ENCODE measurements around the gene COL4A1. TPM values are rescaled to one million over a fixed set of nuclear protein-coding genes. Genes with fewer than 3 reads are reported as not detected.

COL4A1 gene
- polyA plus RNA-seq, 2 of the 4 experiments (the other 2 are of a cell fraction): 23.8 to 71.3 TPM

DNA sequence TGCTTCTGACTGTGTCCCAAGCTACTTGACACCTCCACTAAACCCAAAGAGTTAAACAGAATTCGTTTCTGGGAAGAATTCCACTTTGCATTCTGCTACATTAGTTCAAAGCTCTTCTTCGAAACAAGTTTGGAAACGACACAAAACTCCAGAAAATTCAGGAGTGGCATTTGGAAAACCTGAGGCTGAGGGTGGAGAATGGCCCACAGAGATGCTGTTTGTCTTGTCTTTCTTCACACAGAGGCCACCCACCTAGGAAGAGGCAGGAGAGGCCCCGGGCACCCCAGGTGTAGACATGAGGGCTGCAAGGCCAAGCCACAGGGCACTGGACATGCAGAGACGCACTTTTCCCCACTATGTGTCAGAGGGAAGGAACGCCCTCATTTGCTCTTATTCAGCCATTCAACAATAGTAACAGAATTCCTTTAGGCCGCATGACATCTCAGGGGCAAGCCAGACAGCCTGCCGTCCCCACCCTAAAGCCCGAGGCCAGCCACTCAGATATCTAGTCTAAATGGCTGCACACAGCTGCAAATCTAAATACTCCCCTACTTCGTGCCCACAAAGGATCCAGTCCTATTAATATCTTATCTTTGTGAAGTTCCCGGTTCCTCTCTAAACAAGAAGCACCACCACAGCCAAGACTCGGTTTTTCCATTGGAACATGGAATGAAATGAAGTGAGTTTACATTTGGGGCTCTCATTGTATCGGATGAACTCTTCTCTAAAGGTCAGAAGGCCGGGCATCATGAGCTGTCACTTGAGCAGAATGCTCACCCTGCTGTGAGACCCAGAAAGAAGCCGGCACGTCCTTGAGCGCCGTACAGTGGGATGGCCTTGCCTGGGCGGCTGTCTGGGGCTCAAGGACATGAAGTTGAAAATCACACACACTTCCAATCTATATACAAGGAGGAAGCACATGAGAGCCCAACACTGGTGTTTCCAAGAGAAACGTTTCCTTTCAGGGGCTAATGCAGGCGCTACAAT lies 19.8 kb downstream of the COL4A1 start:
- no peak overlapping the region for H3K27ac ChIP-seq
- no peak overlapping the region for H3K4me3 ChIP-seq
- ATAC-seq: no peak
- FAIRE-seq: no peak
- TF ChIP-seq ESRRA (IDR thresholded peaks at IDR 0.05; ENCODE audit: borderline replicate concordance, low read length): no peak
- TF ChIP-seq BHLHE40 (IDR thresholded peaks at IDR 0.05; ENCODE audit: low read depth, low read length): no peak
- TF ChIP-seq EHMT2 (IDR thresholded peaks at IDR 0.05; ENCODE audit: low read depth): no peak
- TF ChIP-seq SREBF2 (IDR thresholded peaks at IDR 0.05): no peak
- TF ChIP-seq POLR2A (IDR thresholded peaks at IDR 0.05; ENCODE audit: low read length): no peak
- TF ChIP-seq, protein P1, sequence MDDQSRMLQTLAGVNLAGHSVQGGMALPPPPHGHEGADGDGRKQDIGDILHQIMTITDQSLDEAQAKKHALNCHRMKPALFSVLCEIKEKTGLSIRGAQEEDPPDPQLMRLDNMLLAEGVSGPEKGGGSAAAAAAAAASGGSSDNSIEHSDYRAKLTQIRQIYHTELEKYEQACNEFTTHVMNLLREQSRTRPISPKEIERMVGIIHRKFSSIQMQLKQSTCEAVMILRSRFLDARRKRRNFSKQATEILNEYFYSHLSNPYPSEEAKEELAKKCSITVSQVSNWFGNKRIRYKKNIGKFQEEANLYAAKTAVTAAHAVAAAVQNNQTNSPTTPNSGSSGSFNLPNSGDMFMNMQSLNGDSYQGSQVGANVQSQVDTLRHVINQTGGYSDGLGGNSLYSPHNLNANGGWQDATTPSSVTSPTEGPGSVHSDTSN (IDR thresholded peaks at IDR 0.05): no peak
- no peak for TF ChIP-seq NFE2L2 (conservative IDR thresholded peaks at IDR 0.05; ENCODE audit: low read length)
- TF ChIP-seq HDAC2 (IDR thresholded peaks at IDR 0.05): no peak
- TF ChIP-seq, protein P2, sequence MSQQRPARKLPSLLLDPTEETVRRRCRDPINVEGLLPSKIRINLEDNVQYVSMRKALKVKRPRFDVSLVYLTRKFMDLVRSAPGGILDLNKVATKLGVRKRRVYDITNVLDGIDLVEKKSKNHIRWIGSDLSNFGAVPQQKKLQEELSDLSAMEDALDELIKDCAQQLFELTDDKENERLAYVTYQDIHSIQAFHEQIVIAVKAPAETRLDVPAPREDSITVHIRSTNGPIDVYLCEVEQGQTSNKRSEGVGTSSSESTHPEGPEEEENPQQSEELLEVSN (IDR thresholded peaks at IDR 0.05; ENCODE audit: borderline replicate concordance, low read depth): no peak
- no peak for TF ChIP-seq HOXB13 (CRISPR knock-in tag; IDR thresholded peaks at IDR 0.05; ENCODE audit: low read depth)
- TF ChIP-seq RFX5 (IDR thresholded peaks at IDR 0.05): no peak
- TF ChIP-seq, protein P3, sequence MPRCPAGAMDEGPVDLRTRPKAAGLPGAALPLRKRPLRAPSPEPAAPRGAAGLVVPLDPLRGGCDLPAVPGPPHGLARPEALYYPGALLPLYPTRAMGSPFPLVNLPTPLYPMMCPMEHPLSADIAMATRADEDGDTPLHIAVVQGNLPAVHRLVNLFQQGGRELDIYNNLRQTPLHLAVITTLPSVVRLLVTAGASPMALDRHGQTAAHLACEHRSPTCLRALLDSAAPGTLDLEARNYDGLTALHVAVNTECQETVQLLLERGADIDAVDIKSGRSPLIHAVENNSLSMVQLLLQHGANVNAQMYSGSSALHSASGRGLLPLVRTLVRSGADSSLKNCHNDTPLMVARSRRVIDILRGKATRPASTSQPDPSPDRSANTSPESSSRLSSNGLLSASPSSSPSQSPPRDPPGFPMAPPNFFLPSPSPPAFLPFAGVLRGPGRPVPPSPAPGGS (IDR thresholded peaks at IDR 0.05): no peak
- no peak for TF ChIP-seq FOSL2 (IDR thresholded peaks at IDR 0.05)
- no peak for TF ChIP-seq FOSL2 (CRISPR knock-in tag; IDR thresholded peaks at IDR 0.05)
- TF ChIP-seq ZFP36 (IDR thresholded peaks at IDR 0.05; ENCODE audit: borderline replicate concordance, partially characterized antibody): no peak
- TF ChIP-seq CEBPB (IDR thresholded peaks at IDR 0.05): no peak
- TF ChIP-seq RCOR1 (IDR thresholded peaks at IDR 0.05; ENCODE audit: low read depth, low read length): no peak
- no peak for TF ChIP-seq ZSCAN20 (CRISPR knock-in tag; IDR thresholded peaks at IDR 0.05)
- TF ChIP-seq, protein P4, sequence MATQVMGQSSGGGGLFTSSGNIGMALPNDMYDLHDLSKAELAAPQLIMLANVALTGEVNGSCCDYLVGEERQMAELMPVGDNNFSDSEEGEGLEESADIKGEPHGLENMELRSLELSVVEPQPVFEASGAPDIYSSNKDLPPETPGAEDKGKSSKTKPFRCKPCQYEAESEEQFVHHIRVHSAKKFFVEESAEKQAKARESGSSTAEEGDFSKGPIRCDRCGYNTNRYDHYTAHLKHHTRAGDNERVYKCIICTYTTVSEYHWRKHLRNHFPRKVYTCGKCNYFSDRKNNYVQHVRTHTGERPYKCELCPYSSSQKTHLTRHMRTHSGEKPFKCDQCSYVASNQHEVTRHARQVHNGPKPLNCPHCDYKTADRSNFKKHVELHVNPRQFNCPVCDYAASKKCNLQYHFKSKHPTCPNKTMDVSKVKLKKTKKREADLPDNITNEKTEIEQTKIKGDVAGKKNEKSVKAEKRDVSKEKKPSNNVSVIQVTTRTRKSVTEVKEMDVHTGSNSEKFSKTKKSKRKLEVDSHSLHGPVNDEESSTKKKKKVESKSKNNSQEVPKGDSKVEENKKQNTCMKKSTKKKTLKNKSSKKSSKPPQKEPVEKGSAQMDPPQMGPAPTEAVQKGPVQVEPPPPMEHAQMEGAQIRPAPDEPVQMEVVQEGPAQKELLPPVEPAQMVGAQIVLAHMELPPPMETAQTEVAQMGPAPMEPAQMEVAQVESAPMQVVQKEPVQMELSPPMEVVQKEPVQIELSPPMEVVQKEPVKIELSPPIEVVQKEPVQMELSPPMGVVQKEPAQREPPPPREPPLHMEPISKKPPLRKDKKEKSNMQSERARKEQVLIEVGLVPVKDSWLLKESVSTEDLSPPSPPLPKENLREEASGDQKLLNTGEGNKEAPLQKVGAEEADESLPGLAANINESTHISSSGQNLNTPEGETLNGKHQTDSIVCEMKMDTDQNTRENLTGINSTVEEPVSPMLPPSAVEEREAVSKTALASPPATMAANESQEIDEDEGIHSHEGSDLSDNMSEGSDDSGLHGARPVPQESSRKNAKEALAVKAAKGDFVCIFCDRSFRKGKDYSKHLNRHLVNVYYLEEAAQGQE (IDR thresholded peaks at IDR 0.05): no peak
- H3K9me3 ChIP-seq: no peaks in the 10 kb centered on the region
- no peaks in the 10 kb centered on the region for H3K4me1 ChIP-seq
- H3K4me2 ChIP-seq: no peak overlapping the region
- DNase-seq (ENCODE audit: low read depth in 1 of 2, low spot score in 1 of 2): no peak
- ChIA-PET POLR2A (no interaction called here), CTCF (interaction anchor here (1.3 kb wide), 1 partner anchor 41 kb away, joined by 3 read pairs; no protein-coding TSS in a partner anchor)
- WGBS (ENCODE audit: missing lambda C conversion rate): 88% methylated on average over 21 of the region's 21 CpGs

Data from A549 (cell line).